Measurements from ENCODE around the gene ARHGDIG.

GRCh38 chr16:281660-282255, 1.4 kb downstream of the ARHGDIG start:
- TF ChIP-seq CTCF (IDR thresholded peaks at IDR 0.05; ENCODE audit: low read depth, low read length, missing input control) = no peak
- no peak for TF ChIP-seq RAD21 (IDR thresholded peaks at IDR 0.05)
- no peak for TF ChIP-seq EGR1 (IDR thresholded peaks at IDR 0.05; ENCODE audit: low read depth in 2 of 2)
- no peak for TF ChIP-seq TAF1 (conservative IDR thresholded peaks at IDR 0.05)
- TF ChIP-seq REST (IDR thresholded peaks at IDR 0.05) = no peak
- no peak for TF ChIP-seq JUND (IDR thresholded peaks at IDR 0.05)
- TF ChIP-seq GABPA (IDR thresholded peaks at IDR 0.05 in 1 of 2, conservative IDR thresholded peaks at IDR 0.05 in 1 of 2) = no peak
- TF ChIP-seq YY1 (IDR thresholded peaks at IDR 0.05) = no peak

Measured in liver (tissue), 3 donors.